HG03196 (cell line): Measurements from ENCODE around the gene OR14K1.
"Not testable (repeated sequence)": the region's sequence is repeated elsewhere in the genome, so short reads cannot be mapped to it uniquely, and the experiment has no call there.

Experiments used
- ATAC-seq: cut with Tn5 transposase; IDR thresholded peaks from one replicate; pipeline ENCODE4 v1.9.1; 2021; ENCODE audit not compliant: unreplicated experiment

The OR14K1 gene

GRCh38 chr1:247738315-247738714 is at the start of gene OR14K1:
Gene OR14K1, plus strand, starts transcription at chr1:247738615. Its CDS starts 0 bp downstream, at chr1:247738615.
- ATAC-seq = no peak

- no peak for ATAC-seq
Observed at GRCh38 chr1:247701338-247701737, 37.1 kb upstream of the OR14K1 start.

GRCh38 chr1:247710681-247711080 is 27.7 kb upstream of the OR14K1 start:
- ATAC-seq = not testable (repeated sequence)

GRCh38 chr1:247713753-247714152 is 24.7 kb upstream of the OR14K1 start:
- ATAC-seq = no peak

GRCh38 chr1:247716546-247716945 is 21.9 kb upstream of the OR14K1 start, which contains the start of gene OR6F1:
Gene OR6F1, minus strand, starts transcription at chr1:247716646. Its CDS starts 3,891 bp downstream, at chr1:247712755.
- ATAC-seq = no peak

GRCh38 chr1:247721222-247721621 is 17.2 kb upstream of the OR14K1 start:
- no peak for ATAC-seq

GRCh38 chr1:247740721-247741120 is 2.3 kb downstream of the OR14K1 start:
- no peak for ATAC-seq

- no peak for ATAC-seq
Observed at GRCh38 chr1:247741756-247742155, 3.3 kb downstream of the OR14K1 start.

GRCh38 chr1:247742215-247742760 is 3.9 kb downstream of the OR14K1 start:
- not testable (repeated sequence) for ATAC-seq

- no peak for ATAC-seq
Observed at GRCh38 chr1:247746391-247746935, 8.0 kb downstream of the OR14K1 start.

GRCh38 chr1:247747616-247748015 is 9.2 kb downstream of the OR14K1 start:
- ATAC-seq = no peak

GRCh38 chr1:247748041-247748440 is 9.6 kb downstream of the OR14K1 start, which contains the start of gene OR14A2:
Gene OR14A2, minus strand, starts transcription at chr1:247748141.
- no peak for ATAC-seq

GRCh38 chr1:247749870-247750269 is 11.5 kb downstream of the OR14K1 start:
- no peak for ATAC-seq

- not testable (repeated sequence) for ATAC-seq
Observed at GRCh38 chr1:247754311-247754710, 15.9 kb downstream of the OR14K1 start.

- no peak for ATAC-seq
Observed at GRCh38 chr1:247760456-247760855, 22.0 kb downstream of the OR14K1 start, which contains the start of gene OR1C1. Gene OR1C1, minus strand, starts transcription at chr1:247760556. Its CDS starts 2,150 bp downstream, at chr1:247758406.

- no peak for ATAC-seq
Observed at GRCh38 chr1:247769603-247770002, 31.2 kb downstream of the OR14K1 start.
